SK-N-SH (cell line): ENCODE measurements around the gene PASK. TPM values are rescaled to one million over a fixed set of nuclear protein-coding genes. Genes with fewer than 3 reads are reported as not detected.

Experiments used
- CTCF ChIA-PET: fragments of 300-600, 350-600 bp; formaldehyde crosslinking; extraction: SDS; loops from one replicate; lab custom pipeline; 2021; lab: Yijun Ruan, JAX
- POLR2A ChIA-PET: fragments of 350-600 bp; sonication (Branson Sonifier 250); formaldehyde crosslinking; extraction: SDS; loops from one replicate; lab custom pipeline; 2020; ENCODE audit warnings: antibody characterized with exemption, inconsistent platforms; lab: Yijun Ruan, JAX
- DNase-seq: peaks from one replicate; pipeline ENCODE4 v3.0.0; 2012
- H2AFZ ChIP-seq: fragments of 200-600 bp; sonication (generic); 2 replicates; pipeline ENCODE4 v1.8.1; 2016; ENCODE audit warnings: antibody characterized with exemption, mild to moderate bottlenecking, low read depth
- H3F3A ChIP-seq: fragments of 200-600 bp; sonication (generic); replicated peaks from 2 replicates; pipeline ENCODE3; 2016; ENCODE audit warnings: antibody characterized with exemption, mild to moderate bottlenecking; ENCODE audit not compliant: insufficient read depth
- H3K27ac ChIP-seq, 2 experiments: fragments of 200-500 bp in 1 of 2; fragments of 200-600 bp in 1 of 2; sonication (Bioruptor generic) in 1 of 2; sonication (generic), shearing (Covaris generic) in 1 of 2; 2 replicates each; pipeline versions ENCODE4 v1.5.1 to v1.6.1; 2014 to 2016; ENCODE audit warnings: low read depth in 2 of 2, inconsistent platforms in 1 of 2, low read length in 1 of 2, mild to moderate bottlenecking in 1 of 2, mixed read lengths in 1 of 2
- H3K27me3 ChIP-seq: fragments of 200-600 bp; sonication (generic), shearing (Covaris generic); 2 replicates; pipeline ENCODE4 v1.6.1; 2016; ENCODE audit warnings: mixed run types; ENCODE audit not compliant: insufficient read depth
- H3K36me3 ChIP-seq, 2 experiments: fragments of 200-500 bp in 1 of 2; fragments of 200-600 bp in 1 of 2; sonication (Bioruptor generic) in 1 of 2; sonication (generic) in 1 of 2; replicated peaks in 1 of 2; 2 replicates each; pipeline versions ENCODE3 to v1.5.1; 2014 to 2016; ENCODE audit warnings: low read length in 1 of 2, mild to moderate bottlenecking in 1 of 2; ENCODE audit not compliant: insufficient read depth in 2 of 2, control insufficient read depth in 1 of 2
- H3K4me1 ChIP-seq, 2 experiments: fragments of 200-500 bp in 1 of 2; fragments of 200-600 bp in 1 of 2; sonication (Bioruptor generic) in 1 of 2; sonication (generic), shearing (Covaris generic) in 1 of 2; 2 replicates each; pipeline versions ENCODE4 v1.5.1 to v1.6.1; 2014 to 2016; ENCODE audit warnings: low read depth in 1 of 2, low read length in 1 of 2, mixed run types in 1 of 2; ENCODE audit not compliant: insufficient read depth in 2 of 2, control insufficient read depth in 1 of 2
- H3K4me2 ChIP-seq: fragments of 200-600 bp; sonication (generic), shearing (Covaris generic); 2 replicates; pipeline ENCODE4 v1.6.1; 2017; ENCODE audit warnings: mixed run types
- H3K4me3 ChIP-seq, 2 experiments: fragments of 200-500 bp in 1 of 2; fragments of 200-600 bp in 1 of 2; sonication (Bioruptor generic) in 1 of 2; sonication (generic), shearing (Covaris generic) in 1 of 2; 2 replicates each; pipeline versions ENCODE4 v1.5.1 to v1.8.1; 2014 to 2016; ENCODE audit warnings: low read depth in 2 of 2, inconsistent platforms in 1 of 2, low read length in 1 of 2, mild to moderate bottlenecking in 1 of 2, mixed read lengths in 1 of 2, moderate library complexity in 1 of 2
- H3K79me2 ChIP-seq: fragments of 200-600 bp; sonication (generic); 2 replicates; pipeline ENCODE4 v1.8.1; 2017; ENCODE audit warnings: mild to moderate bottlenecking; ENCODE audit not compliant: insufficient read depth
- H3K9ac ChIP-seq: fragments of 200-600 bp; sonication (generic); 2 replicates; pipeline ENCODE4 v1.6.1; 2017; ENCODE audit warnings: mixed run types
- H3K9me2 ChIP-seq: fragments of 200-600 bp; sonication (generic); 2 replicates; pipeline ENCODE4 v1.6.1; 2017; ENCODE audit warnings: mixed run types
- H3K9me3 ChIP-seq: fragments of 200-600 bp; sonication (generic); 2 replicates; pipeline ENCODE4 v1.6.1; 2017; ENCODE audit warnings: mixed run types, mild to moderate bottlenecking, moderate library complexity
- H4K20me1 ChIP-seq: fragments of 200-600 bp; sonication (generic); 2 replicates; pipeline ENCODE4 v1.6.1; 2017; ENCODE audit warnings: mild to moderate bottlenecking, mixed run types; ENCODE audit not compliant: insufficient read depth
- EP300 ChIP-seq, 2 experiments: IDR thresholded peaks; 2 replicates each; pipeline versions ENCODE4 v1.4.0 to v1.6.1; 2012; ENCODE audit warnings: borderline replicate concordance in 1 of 2, low read depth in 1 of 2, low read length in 1 of 2
- FOSL2 ChIP-seq: IDR thresholded peaks from 2 replicates; pipeline ENCODE4 v1.4.0; 2012; ENCODE audit warnings: low read depth, mild to moderate bottlenecking, moderate library complexity, borderline replicate concordance
- FOXJ3 ChIP-seq: sonication (generic); formaldehyde crosslinking; IDR thresholded peaks from 2 replicates; pipeline ENCODE4 v1.5.1; 2020; ENCODE audit warnings: mild to moderate bottlenecking, missing genetic modification reagents
- FOXM1 ChIP-seq: IDR thresholded peaks from 2 replicates; pipeline ENCODE4 v1.4.0; 2012; ENCODE audit warnings: low read depth, mild to moderate bottlenecking
- GABPA ChIP-seq: IDR thresholded peaks from 2 replicates; pipeline ENCODE4 v1.4.0; 2012; ENCODE audit warnings: low read depth, mild to moderate bottlenecking
- MEF2A ChIP-seq: IDR thresholded peaks from 2 replicates; pipeline ENCODE4 v1.4.0; 2012; ENCODE audit warnings: low read depth, borderline replicate concordance
- PBX3 ChIP-seq: IDR thresholded peaks from 2 replicates; pipeline ENCODE4; 2012
- RCOR1 ChIP-seq: fragments of 150-350 bp; IDR thresholded peaks from 2 replicates; pipeline ENCODE4 v1.6.1; 2017; ENCODE audit warnings: antibody characterized with exemption, low read length
- RFX5 ChIP-seq: IDR thresholded peaks from 2 replicates; pipeline ENCODE4 v1.6.1; 2012; ENCODE audit warnings: mild to moderate bottlenecking, improper control_type of control experiment, low read length
- RXRA ChIP-seq: IDR thresholded peaks from 2 replicates; pipeline ENCODE4 v1.4.0; 2012; ENCODE audit warnings: low read depth, mild to moderate bottlenecking, borderline replicate concordance
- SIN3A ChIP-seq: IDR thresholded peaks from 2 replicates; pipeline ENCODE4 v1.6.1; 2012; ENCODE audit warnings: low read depth, mild to moderate bottlenecking, low read length, moderate library complexity, borderline replicate concordance
- SMC3 ChIP-seq: IDR thresholded peaks from 2 replicates; pipeline ENCODE4 v1.6.1; 2012; ENCODE audit warnings: low read depth, low read length, improper control_type of control experiment
- TAF1 ChIP-seq: IDR thresholded peaks from 2 replicates; pipeline ENCODE4 v1.6.1; 2012; ENCODE audit warnings: low read depth, mild to moderate bottlenecking, low read length, moderate library complexity, borderline replicate concordance
- TCF12 ChIP-seq: IDR thresholded peaks from 2 replicates; pipeline ENCODE4 v1.4.0; 2012
- TEAD4 ChIP-seq: IDR thresholded peaks from 2 replicates; pipeline ENCODE4 v1.4.0; 2012; ENCODE audit warnings: mild to moderate bottlenecking, borderline replicate concordance; ENCODE audit not compliant: insufficient read depth
- USF1 ChIP-seq: IDR thresholded peaks from 2 replicates; pipeline ENCODE4 v1.4.0; 2012; ENCODE audit warnings: low read depth, borderline replicate concordance
- YY1 ChIP-seq: IDR thresholded peaks from 2 replicates; pipeline ENCODE4 v1.4.0; 2012; ENCODE audit warnings: low read depth, mild to moderate bottlenecking
- WGBS: methylation state at CpG from one replicate; pipeline ENCODE4 v1.1.6; 2017; ENCODE audit warnings: low lambda C conversion rate; 5-methylcytosine and 5-hydroxymethylcytosine counted together
- polyA plus RNA-seq, 3 experiments: library from polyadenylated mRNA; depleted of rRNA; stranded (reverse); fragments of >200 nt; gene quantifications; 2 replicates each; pipeline ENCODE4 v1.2.3, GENCODE V29; 2012
- TF ChIP-seq, protein P1 (sequence below): fragments of 200-600 bp; sonication (generic); IDR thresholded peaks from 2 replicates; pipeline ENCODE4 v1.6.1; 2017; ENCODE audit warnings: antibody characterized with exemption, mild to moderate bottlenecking, moderate library complexity
- TF ChIP-seq, protein P2 (sequence below): fragments of 150-350 bp; IDR thresholded peaks from 2 replicates; pipeline ENCODE4 v1.6.1; 2017; ENCODE audit warnings: antibody characterized with exemption, low read length, low read depth, borderline replicate concordance
- TF ChIP-seq, protein P3 (sequence below): IDR thresholded peaks from 2 replicates; pipeline ENCODE4 v1.4.0; 2012; ENCODE audit warnings: low read depth, borderline replicate concordance
- TF ChIP-seq, protein P4 (sequence below): IDR thresholded peaks from 2 replicates; pipeline ENCODE4 v1.4.0; 2012; ENCODE audit warnings: low read depth

Gene PASK
- polyA plus RNA-seq, 1 of the 3 experiments (the other 2 are of a cell fraction), result 6.3 TPM

DNA sequence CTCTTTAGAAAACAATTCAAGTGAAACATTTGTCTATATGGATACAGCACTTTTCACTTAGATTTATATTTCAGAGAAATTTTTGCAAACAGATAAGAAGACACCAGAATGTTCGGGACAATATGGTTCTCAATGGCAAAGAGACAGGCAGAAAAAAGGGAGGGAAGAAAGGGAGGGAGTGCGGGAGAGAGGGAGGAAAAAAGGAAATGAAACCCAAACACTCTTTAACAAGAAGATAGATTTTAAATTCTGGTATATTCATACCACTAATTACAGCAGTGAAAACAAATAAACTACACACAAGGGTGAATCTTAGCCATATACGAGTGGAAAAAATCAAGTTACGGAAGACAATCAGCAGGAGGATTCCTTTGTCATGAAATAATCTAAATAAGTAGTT, 3.0 kb downstream of the PASK start:
- CTCF ChIA-PET, result no interaction called here
- 83% methylated on average over 4 of the region's 4 CpGs for WGBS
- no peak overlapping the region for H3K4me3 ChIP-seq
- H3K9ac ChIP-seq, result no peak overlapping the region
- POLR2A ChIA-PET, result no interaction called here
- H3K79me2 ChIP-seq, result peaks cover 19% of the 10 kb centered on the region
- H3K9me2 ChIP-seq, result no peaks in the 10 kb centered on the region
- H3K27ac ChIP-seq, result no peak overlapping the region
- TF ChIP-seq RXRA (no peak), TCF12 (no peak)
- H2AFZ ChIP-seq, result no peak overlapping the region
- H3K4me2 ChIP-seq, result no peak overlapping the region
- DNase-seq, result no peak
- H3K27me3 ChIP-seq, result no peaks in the 10 kb centered on the region
- H3K4me1 ChIP-seq, result peaks cover 6 to 16% of the 10 kb centered on the region in 2 experiments; a peak in 3 of 4 replicates
- H3K9me3 ChIP-seq, result no peaks in the 10 kb centered on the region
- H3K36me3 ChIP-seq, result no peaks in the 10 kb centered on the region
- no peaks in the 10 kb centered on the region for H4K20me1 ChIP-seq
- H3F3A ChIP-seq, result peaks cover 5% of the 10 kb centered on the region

- POLR2A ChIA-PET, result no interaction called here
Observed at GRCh38 chr2:241142593-241142992, 6.7 kb downstream of the PASK start.

More at GRCh38 chr2:241142593-241142992, 6.7 kb downstream of the PASK start:
- TF ChIP-seq TAF1, result no peak
- TF ChIP-seq YY1, result no peak
- no peak for TF ChIP-seq FOXJ3 (CRISPR knock-in tag)
- TF ChIP-seq USF1, result no peak
- TF ChIP-seq PBX3, result no peak
- TF ChIP-seq GABPA, result no peak
- no peak for TF ChIP-seq RXRA
- TF ChIP-seq RCOR1, result no peak
- TF ChIP-seq SIN3A, result no peak
- TF ChIP-seq, protein P1, sequence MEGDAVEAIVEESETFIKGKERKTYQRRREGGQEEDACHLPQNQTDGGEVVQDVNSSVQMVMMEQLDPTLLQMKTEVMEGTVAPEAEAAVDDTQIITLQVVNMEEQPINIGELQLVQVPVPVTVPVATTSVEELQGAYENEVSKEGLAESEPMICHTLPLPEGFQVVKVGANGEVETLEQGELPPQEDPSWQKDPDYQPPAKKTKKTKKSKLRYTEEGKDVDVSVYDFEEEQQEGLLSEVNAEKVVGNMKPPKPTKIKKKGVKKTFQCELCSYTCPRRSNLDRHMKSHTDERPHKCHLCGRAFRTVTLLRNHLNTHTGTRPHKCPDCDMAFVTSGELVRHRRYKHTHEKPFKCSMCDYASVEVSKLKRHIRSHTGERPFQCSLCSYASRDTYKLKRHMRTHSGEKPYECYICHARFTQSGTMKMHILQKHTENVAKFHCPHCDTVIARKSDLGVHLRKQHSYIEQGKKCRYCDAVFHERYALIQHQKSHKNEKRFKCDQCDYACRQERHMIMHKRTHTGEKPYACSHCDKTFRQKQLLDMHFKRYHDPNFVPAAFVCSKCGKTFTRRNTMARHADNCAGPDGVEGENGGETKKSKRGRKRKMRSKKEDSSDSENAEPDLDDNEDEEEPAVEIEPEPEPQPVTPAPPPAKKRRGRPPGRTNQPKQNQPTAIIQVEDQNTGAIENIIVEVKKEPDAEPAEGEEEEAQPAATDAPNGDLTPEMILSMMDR, result no peak
- no peak for TF ChIP-seq FOXM1
- TF ChIP-seq, protein P2, sequence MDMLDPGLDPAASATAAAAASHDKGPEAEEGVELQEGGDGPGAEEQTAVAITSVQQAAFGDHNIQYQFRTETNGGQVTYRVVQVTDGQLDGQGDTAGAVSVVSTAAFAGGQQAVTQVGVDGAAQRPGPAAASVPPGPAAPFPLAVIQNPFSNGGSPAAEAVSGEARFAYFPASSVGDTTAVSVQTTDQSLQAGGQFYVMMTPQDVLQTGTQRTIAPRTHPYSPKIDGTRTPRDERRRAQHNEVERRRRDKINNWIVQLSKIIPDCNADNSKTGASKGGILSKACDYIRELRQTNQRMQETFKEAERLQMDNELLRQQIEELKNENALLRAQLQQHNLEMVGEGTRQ, result no peak
- no peak for TF ChIP-seq RFX5
- no peak for TF ChIP-seq TEAD4
- TF ChIP-seq FOSL2, result no peak
- TF ChIP-seq SMC3, result no peak
- TF ChIP-seq EP300 (IDR thresholded peaks at IDR 0.05; ENCODE audit: borderline replicate concordance in 1 of 2, low read depth in 1 of 2, low read length in 1 of 2), result no peak
- TF ChIP-seq, protein P3, sequence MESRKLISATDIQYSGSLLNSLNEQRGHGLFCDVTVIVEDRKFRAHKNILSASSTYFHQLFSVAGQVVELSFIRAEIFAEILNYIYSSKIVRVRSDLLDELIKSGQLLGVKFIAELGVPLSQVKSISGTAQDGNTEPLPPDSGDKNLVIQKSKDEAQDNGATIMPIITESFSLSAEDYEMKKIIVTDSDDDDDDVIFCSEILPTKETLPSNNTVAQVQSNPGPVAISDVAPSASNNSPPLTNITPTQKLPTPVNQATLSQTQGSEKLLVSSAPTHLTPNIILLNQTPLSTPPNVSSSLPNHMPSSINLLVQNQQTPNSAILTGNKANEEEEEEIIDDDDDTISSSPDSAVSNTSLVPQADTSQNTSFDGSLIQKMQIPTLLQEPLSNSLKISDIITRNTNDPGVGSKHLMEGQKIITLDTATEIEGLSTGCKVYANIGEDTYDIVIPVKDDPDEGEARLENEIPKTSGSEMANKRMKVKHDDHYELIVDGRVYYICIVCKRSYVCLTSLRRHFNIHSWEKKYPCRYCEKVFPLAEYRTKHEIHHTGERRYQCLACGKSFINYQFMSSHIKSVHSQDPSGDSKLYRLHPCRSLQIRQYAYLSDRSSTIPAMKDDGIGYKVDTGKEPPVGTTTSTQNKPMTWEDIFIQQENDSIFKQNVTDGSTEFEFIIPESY, result no peak
- TF ChIP-seq, protein P4, sequence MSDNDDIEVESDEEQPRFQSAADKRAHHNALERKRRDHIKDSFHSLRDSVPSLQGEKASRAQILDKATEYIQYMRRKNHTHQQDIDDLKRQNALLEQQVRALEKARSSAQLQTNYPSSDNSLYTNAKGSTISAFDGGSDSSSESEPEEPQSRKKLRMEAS, result no peak
- TF ChIP-seq MEF2A, result no peak
- peaks cover 5% of the 10 kb centered on the region for H3F3A ChIP-seq
- no peaks in the 10 kb centered on the region for H3K9me3 ChIP-seq
- H2AFZ ChIP-seq, result no peak overlapping the region
- no peak overlapping the region for H3K27ac ChIP-seq
- no peak overlapping the region for H3K4me2 ChIP-seq
- WGBS, result 93% methylated on average over 7 of the region's 9 CpGs
- H3K4me3 ChIP-seq, result no peak overlapping the region
- H3K79me2 ChIP-seq, result no peaks in the 10 kb centered on the region
- H3K4me1 ChIP-seq, result no peaks in the 10 kb centered on the region
- no peaks in the 10 kb centered on the region for H3K27me3 ChIP-seq
- no peaks in the 10 kb centered on the region for H4K20me1 ChIP-seq
- DNase-seq, result no peak
- no peaks in the 10 kb centered on the region for H3K9me2 ChIP-seq
- H3K9ac ChIP-seq, result no peak overlapping the region
- CTCF ChIA-PET, result interaction anchor here (1.8 kb wide), 1 partner anchor 291 kb away, joined by 4 read pairs; no protein-coding TSS in a partner anchor
- no peaks in the 10 kb centered on the region for H3K36me3 ChIP-seq
